LNCaP clone FGC (cell line): Measurements from ENCODE around the gene OGFOD2.

Experiments used
- DNase-seq: peaks from one replicate; pipeline ENCODE4 v3.0.0-alpha.2; 2011; ENCODE audit warnings: low read depth
- H3K4me3 ChIP-seq: 2 replicates; pipeline ENCODE4 v1.5.1; 2011; ENCODE audit warnings: mild to moderate bottlenecking, low read depth, low read length, control low read depth
- CTCF ChIP-seq: IDR thresholded peaks from 2 replicates; pipeline ENCODE4 v1.5.1; 2012; ENCODE audit warnings: mild to moderate bottlenecking; ENCODE audit not compliant: control insufficient read depth, insufficient read depth; ENCODE audit errors: extremely low read depth

OGFOD2 gene

GRCh38 chr12:122960193-122960569 is 14.9 kb upstream of the OGFOD2 start:
- TF ChIP-seq CTCF: no peak
- no peak for DNase-seq
- no peak overlapping the region for H3K4me3 ChIP-seq

DNA sequence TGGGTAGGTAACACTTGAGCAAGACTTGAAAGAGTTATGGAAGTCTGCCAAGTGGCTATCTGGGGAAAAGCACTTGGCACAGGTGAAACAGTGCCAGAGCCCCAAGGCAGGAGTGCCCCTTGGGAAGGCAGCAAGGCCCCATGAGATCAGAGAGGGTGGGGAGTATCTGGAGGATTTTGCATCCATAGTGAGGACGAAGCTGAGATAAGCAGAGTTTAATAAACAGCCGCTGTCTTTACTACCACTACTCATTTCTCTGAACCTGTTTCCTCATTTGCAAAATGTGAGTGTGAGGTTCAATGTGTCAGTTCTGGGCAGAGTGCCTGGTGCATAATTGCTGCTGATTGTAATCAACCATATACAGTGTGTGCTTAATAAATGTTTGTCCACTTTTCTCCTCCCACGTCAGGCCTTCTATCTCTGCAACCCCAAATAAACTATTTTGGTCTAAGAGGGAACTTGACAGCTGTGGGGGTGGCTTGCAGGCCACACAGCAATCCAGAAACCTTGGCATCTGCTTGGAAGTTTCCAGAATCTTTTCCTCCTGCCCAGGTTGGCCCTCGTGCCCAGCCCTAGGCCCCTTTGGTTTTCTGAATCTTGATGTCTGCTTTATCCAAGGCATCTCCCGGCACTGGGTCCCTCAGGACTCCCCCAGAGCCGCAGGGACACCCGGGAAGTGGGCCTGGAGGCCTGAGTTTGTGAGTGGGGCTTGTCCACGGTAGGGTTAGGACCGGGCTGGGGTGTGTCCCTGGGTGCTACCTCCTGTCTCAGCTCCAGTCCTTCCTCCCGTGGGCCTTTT is 13.3 kb upstream of the OGFOD2 start:
- H3K4me3 ChIP-seq: no peak overlapping the region
- DNase-seq: peak; percentile 75
- TF ChIP-seq CTCF: no peak

DNA sequence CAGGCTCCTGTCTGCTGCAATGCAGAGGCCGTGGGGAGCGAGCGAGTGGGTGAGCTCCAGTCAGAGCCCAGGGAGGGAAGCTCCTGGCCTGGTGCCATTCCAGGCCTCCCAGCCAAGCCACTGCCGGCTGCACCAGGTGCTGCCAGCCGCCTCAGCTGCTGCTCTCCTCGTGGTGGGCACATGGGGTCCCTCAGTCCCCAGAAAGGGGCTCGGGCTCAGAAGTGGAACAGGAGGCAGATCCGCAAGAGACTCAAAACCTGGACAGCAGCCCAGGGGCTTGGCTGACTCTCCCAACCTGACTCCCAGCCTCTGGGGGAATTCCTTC is 11.1 kb upstream of the OGFOD2 start:
- H3K4me3 ChIP-seq: no peak overlapping the region
- no peak for TF ChIP-seq CTCF
- DNase-seq: no peak

DNA sequence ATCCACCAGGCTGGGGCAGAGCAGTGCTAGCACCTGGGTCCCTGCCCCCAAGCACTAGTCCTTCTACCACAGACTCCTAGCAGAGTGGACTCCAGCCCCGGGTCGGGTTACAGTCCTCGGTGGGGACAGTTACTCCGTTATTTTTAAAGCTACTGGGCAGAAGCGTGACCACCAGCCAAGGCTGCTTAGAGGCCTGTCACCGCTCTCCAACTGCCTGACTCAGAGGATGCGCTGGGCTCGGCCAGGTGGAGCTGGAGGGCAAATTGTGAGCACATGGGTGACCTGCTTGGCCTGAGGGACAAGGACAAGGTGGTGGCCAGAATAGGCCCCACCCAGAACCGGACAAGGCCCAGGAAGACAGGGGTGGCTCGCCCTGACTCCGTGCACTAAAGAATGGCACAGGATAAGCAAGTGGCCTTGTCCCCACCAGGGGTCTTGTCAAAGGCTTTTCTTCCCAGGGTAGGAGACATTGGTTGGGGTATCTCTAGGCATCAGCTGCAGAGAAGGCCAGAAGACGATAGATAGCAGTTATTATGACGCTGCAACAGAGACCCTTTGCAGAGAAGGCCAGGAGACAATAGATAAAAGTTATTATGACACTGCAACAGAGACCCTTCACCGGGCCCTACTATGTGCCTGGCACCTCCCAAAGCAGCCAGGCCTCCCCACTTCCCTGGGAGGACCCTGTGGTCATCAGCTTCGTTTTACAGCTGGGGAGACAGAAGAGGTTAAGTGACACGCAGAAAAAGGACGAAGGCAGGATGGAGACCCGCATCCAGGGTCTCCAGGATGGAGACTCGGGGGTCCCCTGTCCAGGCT is 10.4 kb upstream of the OGFOD2 start:
- no peak for DNase-seq
- TF ChIP-seq CTCF: no peak
- no peak overlapping the region for H3K4me3 ChIP-seq

GRCh38 chr12:122965321-122965751 is 9.7 kb upstream of the OGFOD2 start:
- H3K4me3 ChIP-seq: peak overlapping the region; percentile 86
- TF ChIP-seq CTCF: no peak
- no peak for DNase-seq

DNA sequence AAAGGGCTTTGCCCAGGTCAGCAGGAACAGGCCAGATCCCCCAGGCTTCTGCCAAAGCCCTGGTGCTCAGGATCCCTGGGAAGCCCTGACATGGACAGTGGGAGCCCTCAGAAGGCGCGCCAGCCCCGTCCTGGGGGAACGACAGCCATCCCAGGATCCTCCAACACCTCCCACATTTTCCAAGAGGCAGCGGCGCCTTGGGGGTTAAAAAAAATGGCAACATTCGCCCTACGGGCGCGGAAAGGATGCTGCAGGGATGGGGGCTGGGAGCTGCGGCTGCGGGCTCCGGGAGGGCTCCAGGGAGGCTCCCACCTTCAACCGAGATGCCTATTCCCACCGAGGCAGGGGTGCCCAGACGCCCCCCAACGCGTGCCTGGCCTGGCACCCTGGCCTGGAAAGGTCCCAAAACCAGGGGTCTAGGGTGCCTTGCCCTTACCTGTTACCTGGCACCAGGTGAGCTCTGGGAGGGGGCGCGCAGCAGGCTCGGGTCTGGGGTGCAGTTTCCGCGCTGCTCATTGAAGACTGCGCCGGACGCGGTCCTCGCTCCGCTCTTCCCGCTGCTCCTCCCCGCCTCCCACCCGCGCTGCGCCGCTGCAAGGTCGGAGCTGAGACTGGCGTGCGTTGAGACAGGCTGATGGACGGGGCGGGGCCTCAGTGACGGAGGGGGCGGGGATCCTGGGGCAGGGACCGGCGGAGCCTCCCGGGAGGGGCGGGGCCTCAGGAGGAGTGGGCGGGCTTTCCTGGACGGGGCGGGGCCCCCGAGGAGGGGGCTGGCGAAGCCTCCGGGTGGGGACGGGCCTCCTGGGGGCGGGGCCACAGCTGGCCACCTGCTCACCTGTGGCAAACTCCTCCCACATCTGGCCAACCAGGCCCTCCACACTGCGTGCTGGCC is 8.9 kb upstream of the OGFOD2 start, which contains the start of gene ABCB9:
ABCB9 (minus strand) TSS at position 613 of the 892 bp plus-strand sequence. CDS start 6,228 bp downstream, outside the sequence.
- peak within 1 kb of the TSS; percentile 86 for H3K4me3 ChIP-seq
- TF ChIP-seq CTCF: no peak
- DNase-seq: peak; percentile 72
